CD4-positive, alpha-beta T cell treated with Interleukin-12 subunit alpha and Interleukin-12 subunit beta, for 1 hour (primary cell): Measurements from ENCODE around the gene RASL12.

ENCODE experiments used
- DNase-seq: peaks from one replicate; pipeline ENCODE4 v3.0.0-alpha.2; 2020

The RASL12 gene

GRCh38 chr15:65072617-65073016, 4.8 kb upstream of the RASL12 start:
- DNase-seq, result no peak

- DNase-seq, result no peak
These were observed 4.2 kb upstream of the RASL12 start for GRCh38 chr15:65072027-65072426.

GRCh38 chr15:65071381-65071811, 3.6 kb upstream of the RASL12 start:
- DNase-seq, result no peak

DNA sequence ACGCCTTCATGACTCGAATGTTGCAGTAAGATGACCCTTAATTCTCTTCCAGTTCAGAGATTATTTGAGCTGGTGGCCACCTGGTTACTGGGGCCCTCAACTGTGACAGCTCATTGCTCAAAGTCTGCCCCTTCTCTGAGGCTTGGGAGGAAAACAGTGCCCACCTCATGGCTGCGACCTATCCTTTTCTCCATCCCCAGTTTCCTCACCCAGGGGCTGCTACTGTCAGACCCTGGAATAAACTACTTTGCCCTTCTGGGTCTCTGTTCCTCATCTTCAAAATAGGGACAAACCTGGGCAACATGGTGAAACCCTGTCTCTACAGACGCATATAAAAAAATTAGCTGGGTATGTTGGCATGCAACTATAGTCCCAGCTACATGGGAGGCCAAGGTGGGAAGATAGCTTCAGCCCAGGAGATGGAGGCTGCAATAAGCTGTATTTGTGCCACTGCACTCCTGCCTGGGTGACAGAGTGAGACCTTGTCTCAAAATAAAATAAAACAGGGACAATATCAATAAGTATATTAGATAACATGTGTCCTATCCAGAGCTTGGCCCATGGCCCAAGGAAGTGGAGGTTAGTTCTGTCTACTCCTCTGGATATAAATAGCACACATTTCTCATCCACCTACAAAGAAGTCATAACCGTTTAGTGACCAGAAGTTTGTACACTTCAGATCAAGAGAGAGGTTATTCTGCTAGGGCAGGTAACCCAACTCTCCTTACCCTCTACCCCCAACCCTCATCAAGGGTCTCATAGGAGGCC, 2.2 kb upstream of the RASL12 start:
- no peak for DNase-seq

DNA sequence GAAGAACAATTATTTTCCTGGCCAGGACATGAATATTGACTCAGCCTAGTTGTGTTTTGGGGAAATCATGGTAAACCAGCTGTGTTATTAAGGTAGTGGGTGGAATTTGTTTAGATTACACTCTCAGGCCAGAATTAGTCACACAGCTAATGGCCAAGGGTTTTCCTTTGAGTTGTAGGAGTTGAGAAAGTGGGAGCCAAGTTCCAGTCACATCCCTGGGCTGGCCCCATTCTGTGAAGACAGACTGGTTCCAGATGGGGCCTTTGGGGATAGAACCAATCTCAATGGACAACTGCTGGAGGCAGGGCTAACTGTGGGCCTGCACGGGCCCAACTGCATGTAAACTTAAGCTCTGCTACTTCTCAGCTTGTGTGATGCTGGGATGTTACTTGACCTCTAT, 1.4 kb upstream of the RASL12 start:
- no peak for DNase-seq

GRCh38 chr15:65068403-65068788, 605 bp upstream of the RASL12 start:
- DNase-seq, result no peak

- no peak for DNase-seq
These were observed 510 bp downstream of the RASL12 start for GRCh38 chr15:65067317-65067644.

DNA sequence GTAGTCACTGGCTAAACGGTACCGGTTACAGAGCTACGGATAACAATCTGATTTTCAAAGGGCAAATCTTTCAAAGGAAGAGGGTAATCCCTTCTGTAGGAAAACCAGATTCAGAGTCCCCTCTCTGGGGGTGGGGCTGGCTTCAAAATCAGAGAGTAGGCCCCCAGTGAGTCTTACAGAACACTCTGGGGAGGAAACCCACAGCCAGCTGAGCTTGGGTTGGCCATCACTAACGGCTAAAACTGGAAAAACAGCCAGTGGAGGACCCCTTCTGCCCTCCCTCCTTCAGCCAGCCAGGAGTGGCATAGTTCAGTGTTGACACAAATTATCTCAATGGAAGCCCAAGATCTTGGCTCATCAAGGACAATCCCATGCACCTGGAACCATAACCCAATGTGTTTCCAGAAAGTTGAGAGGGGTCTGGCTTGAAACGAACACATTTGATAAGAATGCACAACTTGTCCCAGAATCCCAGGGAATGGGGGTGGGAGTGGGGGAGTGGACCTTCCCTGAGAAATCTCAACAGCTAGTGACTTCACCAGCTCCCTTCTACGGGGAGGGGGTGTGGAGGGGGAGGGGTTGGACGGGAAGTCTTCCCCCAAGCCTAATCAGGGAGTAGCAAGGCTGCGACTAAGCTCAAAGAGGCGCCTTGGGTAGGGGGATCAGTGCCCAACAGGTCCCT, 1.0 kb downstream of the RASL12 start:
- no peak for DNase-seq

DNA sequence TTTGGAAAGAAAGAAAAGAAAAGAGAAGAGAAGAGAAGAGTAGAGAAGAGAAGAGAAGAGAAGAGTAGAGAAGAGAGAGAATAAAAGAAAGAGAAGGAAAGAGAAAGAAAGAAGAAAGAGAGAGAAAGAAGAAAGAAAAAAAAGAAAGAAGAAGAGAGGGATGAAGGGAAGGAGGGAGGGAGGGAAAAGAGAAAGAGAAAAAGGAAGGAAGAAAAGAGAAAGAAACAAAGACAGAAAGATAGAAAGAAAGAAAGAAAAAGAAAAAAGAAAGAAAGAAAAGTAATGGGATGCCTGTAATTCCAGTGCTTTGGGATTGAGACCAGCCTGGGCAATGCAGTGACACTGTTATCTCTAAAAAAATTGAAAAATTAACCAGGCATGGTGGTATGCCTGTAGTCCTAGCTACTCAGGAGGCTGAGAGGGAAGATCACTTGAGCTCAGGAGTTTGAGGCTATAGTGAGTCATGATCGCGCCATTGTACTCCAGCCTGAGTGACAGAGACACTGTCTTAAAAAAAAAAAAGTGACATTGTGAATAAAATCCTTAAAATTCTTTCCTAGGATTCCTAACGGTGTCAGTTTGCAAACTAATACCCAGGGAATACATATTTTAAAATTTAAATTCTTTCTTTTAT, 1.7 kb downstream of the RASL12 start:
- DNase-seq, result no peak

DNA sequence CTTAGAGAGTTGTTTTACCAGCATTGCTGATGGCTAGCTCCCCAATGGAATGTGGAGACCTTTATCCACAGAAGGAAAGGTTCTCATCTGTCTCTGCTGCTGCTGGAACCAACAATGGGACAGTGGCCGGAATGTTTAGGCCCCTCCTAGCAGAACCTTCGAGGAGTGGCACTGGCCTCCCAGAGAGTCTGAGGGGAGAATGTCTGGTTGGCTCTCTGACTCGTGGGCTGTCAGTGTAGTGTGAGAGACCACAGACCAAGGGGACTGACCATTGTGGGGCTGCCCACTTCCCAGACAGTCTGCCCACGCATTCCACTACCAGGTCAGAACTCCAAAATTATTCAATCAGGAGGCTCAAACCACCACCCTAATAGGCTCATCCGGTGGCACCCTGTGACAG, 5.1 kb downstream of the RASL12 start:
- DNase-seq, result no peak

DNA sequence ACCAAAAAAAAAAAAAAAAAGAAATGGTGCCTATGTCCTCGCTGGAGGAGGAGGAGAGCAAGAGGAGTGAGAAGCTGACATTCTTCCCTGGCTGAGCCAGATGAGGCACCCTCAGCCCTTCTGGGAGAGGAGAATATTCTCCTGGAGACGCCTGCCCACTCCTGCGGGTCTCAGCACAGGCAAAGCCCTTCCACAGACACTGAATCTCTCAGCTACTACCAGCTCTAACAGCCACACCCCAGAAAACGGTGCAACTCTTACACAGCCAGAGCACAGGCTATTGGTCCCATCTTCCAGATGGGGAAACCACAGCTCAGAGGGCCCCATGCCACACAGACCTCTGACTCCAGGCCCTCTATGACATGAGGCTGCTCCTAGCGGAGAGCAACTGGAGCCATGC, 5.7 kb downstream of the RASL12 start:
- DNase-seq, result no peak

GRCh38 chr15:65060641-65061397, 7.0 kb downstream of the RASL12 start:
- DNase-seq, result no peak

GRCh38 chr15:65059931-65060596, 7.7 kb downstream of the RASL12 start:
- DNase-seq, result no peak

GRCh38 chr15:65059369-65059750, 8.4 kb downstream of the RASL12 start:
- DNase-seq, result no peak

DNA sequence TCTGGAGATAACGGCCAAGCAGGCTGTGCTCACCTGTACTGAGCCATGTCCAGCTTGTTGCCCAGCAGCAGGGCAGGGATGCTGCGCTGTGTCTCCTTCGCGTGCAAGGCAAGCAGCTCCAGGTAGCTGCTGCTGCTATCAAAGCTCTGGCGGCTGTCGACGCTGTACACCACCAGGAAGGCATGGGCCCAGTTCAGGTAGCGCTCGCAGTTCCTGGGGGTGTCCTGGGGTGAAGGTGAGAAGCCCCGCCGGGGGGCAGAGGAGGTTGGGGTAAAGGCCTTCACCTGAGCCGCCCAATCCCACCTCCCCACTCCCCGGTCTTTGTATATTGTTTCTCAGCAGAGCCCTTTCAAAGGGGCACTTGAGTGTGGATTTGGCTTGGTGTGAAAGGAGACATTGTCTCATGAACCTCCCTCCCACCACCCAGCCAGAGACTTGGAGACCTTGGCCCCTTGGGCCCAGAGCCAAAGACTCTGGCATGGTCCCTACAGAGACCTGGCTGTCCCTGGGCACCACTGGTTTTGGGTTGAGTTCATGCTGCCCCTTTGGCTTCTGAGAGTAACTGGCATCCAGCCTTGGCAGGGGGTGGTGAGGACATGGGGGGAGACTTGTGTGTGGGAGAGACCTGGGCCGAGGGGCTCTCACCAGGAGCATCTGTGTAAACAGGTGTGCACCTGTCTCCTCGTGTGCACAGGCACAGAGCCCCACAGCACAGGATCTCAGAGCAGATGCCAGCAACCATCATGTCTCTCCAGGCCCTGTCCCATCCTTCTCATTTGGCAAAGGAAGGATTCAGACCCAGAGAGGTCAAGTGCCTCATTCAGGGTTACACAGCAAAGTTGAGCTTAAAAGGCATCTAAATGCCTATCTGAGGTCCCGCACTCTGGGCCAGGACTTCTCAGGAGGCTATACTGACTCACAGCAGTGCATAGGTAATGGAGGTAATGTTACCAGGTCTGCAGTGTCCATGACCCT, 9.1 kb downstream of the RASL12 start:
- DNase-seq, result no peak

- no peak for DNase-seq
These were observed 10.2 kb downstream of the RASL12 start for GRCh38 chr15:65057549-65057940.

GRCh38 chr15:65056868-65057548, 10.8 kb downstream of the RASL12 start:
- DNase-seq, result no peak

DNA sequence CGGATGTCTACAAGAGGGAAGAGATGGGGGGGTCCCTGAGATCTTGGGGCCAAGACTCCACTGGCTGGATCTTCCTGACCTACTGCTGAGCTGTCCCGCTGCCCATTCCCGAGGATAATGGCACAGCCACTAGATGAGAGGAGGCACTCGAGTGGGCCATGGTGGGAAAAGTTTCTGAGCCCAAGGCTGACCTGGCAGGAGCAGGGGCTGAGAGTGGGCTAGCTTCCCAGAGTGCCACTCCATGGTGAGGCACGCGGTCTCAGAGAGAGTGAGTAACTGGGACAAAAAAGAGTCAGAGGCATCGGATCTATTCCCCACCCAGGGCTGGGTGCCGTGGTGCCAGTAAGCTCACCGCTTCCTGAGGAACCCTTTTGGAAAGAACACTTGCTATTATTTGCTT, 11.7 kb downstream of the RASL12 start:
- DNase-seq, result no peak

- no peak for DNase-seq
These were observed 12.5 kb downstream of the RASL12 start for GRCh38 chr15:65055201-65055870.
